ENCODE data around the gene COMMD6. TPM values are rescaled to one million over a fixed set of nuclear protein-coding genes. Genes with fewer than 3 reads are reported as not detected.

The COMMD6 gene
- total RNA-seq, 2 donors from 2014 or later = 6.3 to 286 TPM

- no peak for TF ChIP-seq POLR2A (IDR thresholded peaks at IDR 0.05)
- TF ChIP-seq, protein P1, sequence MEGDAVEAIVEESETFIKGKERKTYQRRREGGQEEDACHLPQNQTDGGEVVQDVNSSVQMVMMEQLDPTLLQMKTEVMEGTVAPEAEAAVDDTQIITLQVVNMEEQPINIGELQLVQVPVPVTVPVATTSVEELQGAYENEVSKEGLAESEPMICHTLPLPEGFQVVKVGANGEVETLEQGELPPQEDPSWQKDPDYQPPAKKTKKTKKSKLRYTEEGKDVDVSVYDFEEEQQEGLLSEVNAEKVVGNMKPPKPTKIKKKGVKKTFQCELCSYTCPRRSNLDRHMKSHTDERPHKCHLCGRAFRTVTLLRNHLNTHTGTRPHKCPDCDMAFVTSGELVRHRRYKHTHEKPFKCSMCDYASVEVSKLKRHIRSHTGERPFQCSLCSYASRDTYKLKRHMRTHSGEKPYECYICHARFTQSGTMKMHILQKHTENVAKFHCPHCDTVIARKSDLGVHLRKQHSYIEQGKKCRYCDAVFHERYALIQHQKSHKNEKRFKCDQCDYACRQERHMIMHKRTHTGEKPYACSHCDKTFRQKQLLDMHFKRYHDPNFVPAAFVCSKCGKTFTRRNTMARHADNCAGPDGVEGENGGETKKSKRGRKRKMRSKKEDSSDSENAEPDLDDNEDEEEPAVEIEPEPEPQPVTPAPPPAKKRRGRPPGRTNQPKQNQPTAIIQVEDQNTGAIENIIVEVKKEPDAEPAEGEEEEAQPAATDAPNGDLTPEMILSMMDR (IDR thresholded peaks at IDR 0.05) = no peak
- Histone ChIP-seq H3K27ac (no peak overlapping the region), H3K4me1 (peaks cover 12% of the 10 kb centered on the region), H3K36me3 (replicated peaks in 1 of 2; ENCODE audit: insufficient read depth in 1 of 2, low read depth in 2 of 2) (no peaks in the 10 kb centered on the region), H3K4me3 (no peak overlapping the region), H3K9me3 (no peaks in the 10 kb centered on the region), H3K27me3 (no peaks in the 10 kb centered on the region)
- intact Hi-C loops (cut with DNase I) = loop anchor here (5.0 kb wide), 1 partner anchor 169 kb away; no protein-coding TSS in a partner anchor
- 63 to 83% methylated on average over 4 of the region's 4 CpGs for WGBS, 2 donors
- ATAC-seq (no peak), DNase-seq (peak in 1 of 4 donors; percentile 41)
These were observed 3.6 kb upstream of the COMMD6 start for GRCh38 chr13:75541287-75541686.

DNA sequence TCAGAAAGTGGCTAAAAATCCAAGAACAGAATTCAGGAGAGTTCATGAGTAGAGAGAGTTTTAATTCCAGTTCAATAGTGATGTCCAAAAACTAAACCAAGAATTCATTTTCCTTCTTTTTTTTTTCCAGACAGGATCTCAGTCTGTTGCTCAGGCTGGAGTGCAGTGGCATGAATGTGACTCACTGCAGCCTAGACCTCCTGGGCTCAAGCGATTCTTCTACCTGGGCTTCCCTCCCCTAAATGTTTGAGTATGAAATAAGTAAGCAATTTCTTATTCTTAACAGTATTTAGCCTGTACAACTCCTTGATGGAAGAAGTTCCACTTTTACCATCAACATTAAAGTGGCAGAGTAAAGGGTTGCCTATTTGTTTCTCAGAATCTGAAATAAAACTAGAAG, 3.8 kb downstream of the COMMD6 start:
- Histone ChIP-seq H3K9me3 (no peaks in the 10 kb centered on the region), H3K4me3 (no peak overlapping the region), H3K27ac (no peak overlapping the region), H3K4me1 (peaks cover 32% of the 10 kb centered on the region), H3K36me3 (replicated peaks in 1 of 2; ENCODE audit: insufficient read depth in 1 of 2, low read depth in 2 of 2) (no peaks in the 10 kb centered on the region), H3K27me3 (no peaks in the 10 kb centered on the region)
- 95 to 100% methylated on average over 1 of the region's 1 CpG for WGBS, 2 donors
- ATAC-seq (no peak), DNase-seq (no peak)
- intact Hi-C loops (cut with DNase I) = no loop called here
- TF ChIP-seq, protein P1 (IDR thresholded peaks at IDR 0.05) = no peak

GRCh38 chr13:75530549-75530961, 7.1 kb downstream of the COMMD6 start:
- Histone ChIP-seq H3K36me3 (replicated peaks in 1 of 2; ENCODE audit: insufficient read depth in 1 of 2, low read depth in 2 of 2) (no peaks in the 10 kb centered on the region), H3K4me3 (no peak overlapping the region), H3K27me3 (no peaks in the 10 kb centered on the region), H3K4me1 (peaks cover 16% of the 10 kb centered on the region), H3K27ac (no peak overlapping the region), H3K9me3 (no peaks in the 10 kb centered on the region)
- TF ChIP-seq POLR2A (IDR thresholded peaks at IDR 0.05) = no peak
- TF ChIP-seq, protein P1 (IDR thresholded peaks at IDR 0.05) = no peak
- intact Hi-C loops (cut with DNase I) = no loop called here
- DNase-seq = no peak
- ATAC-seq = peak; percentile 35

DNA sequence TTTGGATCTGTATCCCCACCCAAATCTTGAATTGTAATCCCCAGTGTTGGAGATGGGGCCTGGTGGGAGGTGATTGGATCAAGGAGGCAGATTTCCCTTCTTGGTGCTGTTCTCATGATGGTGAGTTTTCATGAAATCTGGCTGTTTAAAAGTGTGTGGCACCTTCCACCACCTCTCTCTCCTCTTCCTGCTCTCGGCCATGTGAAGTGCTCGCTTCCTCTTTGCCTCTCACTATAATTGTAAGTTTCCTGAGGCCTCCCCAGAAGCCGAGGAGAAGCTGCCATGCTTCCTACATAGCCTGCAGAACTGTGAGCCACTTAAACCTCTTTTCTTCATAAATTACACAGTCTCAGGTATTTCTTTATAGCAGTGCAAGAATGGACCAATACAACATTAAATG, 15.7 kb downstream of the COMMD6 start:
- Histone ChIP-seq H3K36me3 (replicated peaks in 1 of 2; ENCODE audit: insufficient read depth in 1 of 2, low read depth in 2 of 2) (peaks cover 0 to 2% of the 10 kb centered on the region in 2 donors), H3K9me3 (no peaks in the 10 kb centered on the region), H3K27ac (no peak overlapping the region), H3K4me1 (no peaks in the 10 kb centered on the region), H3K27me3 (no peaks in the 10 kb centered on the region), H3K4me3 (no peak overlapping the region)
- 69 to 79% methylated on average over 3 of the region's 3 CpGs for WGBS, 2 donors
- DNase-seq (no peak), ATAC-seq (no peak)
- intact Hi-C loops (cut with DNase I) = no loop called here
- TF ChIP-seq, protein P1 (IDR thresholded peaks at IDR 0.05) = no peak
- no peak for TF ChIP-seq POLR2A (IDR thresholded peaks at IDR 0.05)

- ATAC-seq = no peak
- no peak for DNase-seq
- TF ChIP-seq, protein P1 (IDR thresholded peaks at IDR 0.05) = no peak
- no peak for TF ChIP-seq POLR2A (IDR thresholded peaks at IDR 0.05)
- Histone ChIP-seq H3K27ac (no peak overlapping the region), H3K9me3 (no peaks in the 10 kb centered on the region), H3K4me1 (no peaks in the 10 kb centered on the region), H3K36me3 (replicated peaks in 1 of 2; ENCODE audit: insufficient read depth in 1 of 2, low read depth in 2 of 2) (no peaks in the 10 kb centered on the region), H3K27me3 (no peaks in the 10 kb centered on the region), H3K4me3 (no peak overlapping the region)
- WGBS, 2 donors = 96 to 97% methylated on average over 21 to 30 of the region's 30 CpGs
- intact Hi-C loops (cut with DNase I) = no loop called here
These were observed 19.1 kb downstream of the COMMD6 start for GRCh38 chr13:75518439-75519088.

All from body of pancreas (tissue), 4 donors.